HepG2 (cell line): Measurements from ENCODE around the gene GALNT16.

Source experiments
- CREB1 ChIP-seq, 2 experiments: fragments of 450-650 bp in 1 of 2; IDR thresholded peaks; 2 replicates each; pipeline ENCODE4 v1.6.1; 2016 to 2017; ENCODE audit warnings: control low read depth in 1 of 2, mild to moderate bottlenecking in 1 of 2, missing compliant biosample characterization in 1 of 2, missing genetic modification characterization in 1 of 2
- KLF6 ChIP-seq: IDR thresholded peaks from 2 replicates; pipeline ENCODE4 v1.8.0; 2016; ENCODE audit warnings: missing biosample characterization, missing genetic modification reagents
- SIN3A ChIP-seq: IDR thresholded peaks from 2 replicates; pipeline ENCODE4 v1.6.1; 2011; ENCODE audit warnings: low read depth, mild to moderate bottlenecking, control low read depth, low read length, borderline replicate concordance
- SP2 ChIP-seq: sonication (generic); formaldehyde crosslinking; IDR thresholded peaks from 2 replicates; pipeline ENCODE4 v1.5.1; 2020; ENCODE audit warnings: mild to moderate bottlenecking, missing genetic modification reagents
- ZNF547 ChIP-seq: sonication (generic); formaldehyde crosslinking; IDR thresholded peaks from 2 replicates; pipeline ENCODE4 v1.5.1; 2020; ENCODE audit warnings: mild to moderate bottlenecking, missing genetic modification reagents
- TF ChIP-seq, protein P1 (sequence below): sonication (generic); formaldehyde crosslinking; IDR thresholded peaks from 2 replicates; pipeline ENCODE4 v1.5.0; 2020; ENCODE audit warnings: mild to moderate bottlenecking, missing genetic modification reagents, moderate library complexity

DNA sequence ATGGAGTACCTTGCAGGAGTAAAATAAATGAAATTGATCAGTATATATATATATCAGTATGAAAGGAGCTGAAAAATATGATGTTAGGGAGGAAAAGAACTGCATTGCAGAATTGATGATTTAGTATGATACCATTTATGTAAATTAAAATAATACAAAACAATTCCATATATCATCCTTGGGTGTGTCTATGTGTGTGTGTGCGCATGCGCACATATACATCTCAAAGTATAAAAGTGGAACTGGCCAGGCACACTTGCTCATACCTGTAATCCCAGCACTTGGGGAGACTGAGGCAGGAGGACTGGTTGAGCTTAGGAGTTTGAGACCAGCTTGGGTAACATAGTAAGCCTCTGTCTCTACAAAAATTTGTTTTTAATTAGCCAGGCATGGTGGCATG lies 15.4 kb downstream of the GALNT16 start:
- no peak for TF ChIP-seq KLF6 (CRISPR knock-in tag)
- no peak for TF ChIP-seq SIN3A
- TF ChIP-seq SP2, result no peak
- TF ChIP-seq, protein P1, sequence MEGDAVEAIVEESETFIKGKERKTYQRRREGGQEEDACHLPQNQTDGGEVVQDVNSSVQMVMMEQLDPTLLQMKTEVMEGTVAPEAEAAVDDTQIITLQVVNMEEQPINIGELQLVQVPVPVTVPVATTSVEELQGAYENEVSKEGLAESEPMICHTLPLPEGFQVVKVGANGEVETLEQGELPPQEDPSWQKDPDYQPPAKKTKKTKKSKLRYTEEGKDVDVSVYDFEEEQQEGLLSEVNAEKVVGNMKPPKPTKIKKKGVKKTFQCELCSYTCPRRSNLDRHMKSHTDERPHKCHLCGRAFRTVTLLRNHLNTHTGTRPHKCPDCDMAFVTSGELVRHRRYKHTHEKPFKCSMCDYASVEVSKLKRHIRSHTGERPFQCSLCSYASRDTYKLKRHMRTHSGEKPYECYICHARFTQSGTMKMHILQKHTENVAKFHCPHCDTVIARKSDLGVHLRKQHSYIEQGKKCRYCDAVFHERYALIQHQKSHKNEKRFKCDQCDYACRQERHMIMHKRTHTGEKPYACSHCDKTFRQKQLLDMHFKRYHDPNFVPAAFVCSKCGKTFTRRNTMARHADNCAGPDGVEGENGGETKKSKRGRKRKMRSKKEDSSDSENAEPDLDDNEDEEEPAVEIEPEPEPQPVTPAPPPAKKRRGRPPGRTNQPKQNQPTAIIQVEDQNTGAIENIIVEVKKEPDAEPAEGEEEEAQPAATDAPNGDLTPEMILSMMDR (CRISPR knock-in tag), result no peak
- TF ChIP-seq ZNF547, result no peak
- TF ChIP-seq CREB1 (IDR thresholded peaks at IDR 0.05), result no peak
- no peak for TF ChIP-seq CREB1 (CRISPR knock-in tag; IDR thresholded peaks at IDR 0.05)
